GM20000 (cell line): ENCODE measurements around the gene ZNF19.

Source experiments
- DNase-seq: peaks from one replicate; pipeline ENCODE4 v3.0.0; 2012; ENCODE audit warnings: low spot score
- CTCF ChIP-seq: IDR thresholded peaks from 2 replicates; pipeline ENCODE4 v1.5.1; 2012; ENCODE audit warnings: mild to moderate bottlenecking, control low read depth; ENCODE audit errors: extremely low read depth, missing control alignments

Gene ZNF19

DNA sequence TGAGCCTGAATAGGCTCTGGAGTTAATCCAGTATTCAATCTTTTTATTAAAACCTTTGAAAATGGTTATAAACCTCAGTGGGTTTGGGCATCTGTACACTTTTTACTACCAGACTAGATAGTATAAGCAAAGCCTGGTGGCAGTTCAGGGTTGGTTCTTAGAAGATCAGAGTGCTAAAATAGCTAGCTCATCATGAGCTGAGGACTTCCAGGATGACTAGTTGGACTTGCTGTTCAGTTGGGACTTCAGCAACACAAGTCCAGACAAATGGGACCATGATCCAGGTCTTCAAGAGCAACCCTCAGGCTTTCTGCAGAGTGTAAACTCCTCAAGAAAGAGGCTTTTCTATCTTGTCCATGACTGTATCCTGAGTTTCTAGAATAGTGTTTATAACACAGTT is 1.2 kb upstream of the ZNF19 start:
- no peak for TF ChIP-seq CTCF
- DNase-seq, result no peak

DNA sequence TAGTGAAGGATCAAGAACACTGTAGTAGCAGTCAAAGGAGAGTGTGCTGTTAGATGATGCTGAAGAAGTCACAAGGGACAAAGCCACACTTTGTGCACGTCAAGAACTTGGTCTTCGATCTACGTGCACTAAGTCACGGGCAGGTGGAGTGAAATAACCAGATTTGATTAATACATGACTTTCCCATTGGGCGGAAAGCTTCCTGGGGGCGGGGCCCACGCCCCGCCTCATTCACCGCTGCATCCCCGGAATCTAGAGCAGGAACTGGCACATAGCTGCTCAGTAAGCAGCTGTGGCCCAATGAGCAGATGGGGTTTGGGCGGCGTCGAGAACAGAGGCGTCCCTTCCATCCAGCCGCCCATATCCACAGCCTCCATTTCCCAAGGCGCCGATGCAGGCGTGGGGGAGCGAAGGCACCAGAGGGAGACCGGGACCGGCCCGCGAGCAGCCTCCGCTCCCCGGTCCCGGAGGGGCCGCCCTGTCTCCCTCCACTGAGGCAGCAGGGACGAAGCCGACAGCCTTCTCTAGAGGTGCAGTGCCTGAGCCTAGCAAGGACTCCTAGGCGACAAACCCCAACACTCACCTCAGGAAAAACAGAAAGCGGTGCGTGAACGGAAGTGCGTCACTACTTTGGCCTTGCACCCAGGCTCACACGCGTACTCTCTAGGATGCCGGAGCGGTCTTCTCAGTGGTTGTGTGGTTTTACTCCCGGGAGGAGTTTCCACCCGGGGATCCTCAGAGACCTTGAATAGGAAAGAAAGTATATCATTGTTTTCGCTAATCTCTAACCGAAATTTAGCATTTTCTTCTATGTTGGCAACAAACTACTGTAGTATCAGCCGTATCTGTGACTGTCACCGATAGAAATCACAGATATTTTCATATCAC is 4.9 kb downstream of the ZNF19 start:
- DNase-seq, result peak; percentile 80
- no peak for TF ChIP-seq CTCF

- no peak for TF ChIP-seq CTCF
- no peak for DNase-seq
These were observed 6.6 kb downstream of the ZNF19 start for GRCh38 chr16:71482569-71482968.

DNA sequence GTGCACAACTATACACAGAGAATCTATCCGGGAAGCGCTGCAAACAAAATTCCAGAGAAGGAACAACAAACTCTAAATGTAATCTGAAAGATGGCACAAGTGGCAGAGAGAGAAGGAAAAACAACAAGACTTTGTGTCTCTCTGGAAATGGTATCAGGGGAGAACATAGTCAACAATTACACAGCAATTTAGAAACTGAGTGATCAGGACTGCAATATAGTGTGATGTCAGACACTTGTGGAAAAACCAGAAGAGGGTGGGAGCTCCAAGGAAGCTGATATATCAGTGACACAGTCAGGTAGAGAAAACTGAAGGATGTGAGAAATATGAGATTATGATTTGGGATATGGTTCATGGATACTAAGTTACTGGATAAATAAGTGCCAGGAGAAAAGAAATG is 8.2 kb downstream of the ZNF19 start:
- no peak for TF ChIP-seq CTCF
- no peak for DNase-seq

DNA sequence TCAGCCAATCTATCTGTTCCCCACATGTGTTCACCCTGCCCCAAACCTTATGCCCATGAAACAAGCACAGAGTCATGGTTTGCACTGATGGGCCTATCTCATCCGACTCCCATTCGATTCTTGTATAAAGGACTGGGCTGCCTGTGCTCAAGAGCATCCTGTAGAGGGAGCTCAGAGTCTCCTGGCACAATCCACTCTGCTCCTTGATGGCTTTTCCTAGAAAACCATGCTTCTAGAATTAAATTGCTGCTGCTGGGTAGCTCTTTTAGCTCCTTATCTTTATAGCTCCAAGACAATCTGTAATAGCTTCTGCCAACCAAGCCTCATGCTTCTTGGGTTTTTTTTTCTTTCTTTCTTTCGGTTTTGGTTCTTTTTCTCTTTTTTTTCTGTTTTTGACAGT is 9.7 kb downstream of the ZNF19 start:
- TF ChIP-seq CTCF, result no peak
- DNase-seq, result no peak

- DNase-seq, result no peak
- no peak for TF ChIP-seq CTCF
These were observed 12.5 kb downstream of the ZNF19 start for GRCh38 chr16:71476457-71477124.

GRCh38 chr16:71474864-71475263 is 14.3 kb downstream of the ZNF19 start:
- DNase-seq, result no peak
- TF ChIP-seq CTCF, result no peak
